H7 (cell line): ENCODE data around the gene PAM16. TPM values are rescaled to one million over a fixed set of nuclear protein-coding genes. Genes with fewer than 3 reads are reported as not detected.

Experiments
- DNase-seq: peaks from one replicate; pipeline ENCODE4 v3.0.0; 2012
- H3K27me3 ChIP-seq: 2 replicates; pipeline ENCODE4 v1.6.0; 2011; ENCODE audit warnings: mild to moderate bottlenecking, low read length; ENCODE audit not compliant: control insufficient read depth, insufficient read depth
- H3K36me3 ChIP-seq: replicated peaks from 2 replicates; pipeline ENCODE4 v1.5.1; 2011; ENCODE audit warnings: low read length; ENCODE audit not compliant: control insufficient read depth, insufficient read depth
- H3K4me3 ChIP-seq: 2 replicates; pipeline ENCODE4 v1.5.1; 2011; ENCODE audit warnings: low read depth, mild to moderate bottlenecking, control low read depth, low read length, moderate library complexity; ENCODE audit not compliant: insufficient read depth
- total RNA-seq: library from RNA; depleted of rRNA; stranded (reverse); fragments of >200 nt; shearing (Covaris generic); gene quantifications from 2 replicates; pipeline ENCODE4 v1.2.3, GENCODE V29; 2014

The PAM16 gene
- total RNA-seq, 1 experiment from 2014 or later: 115 TPM

DNA sequence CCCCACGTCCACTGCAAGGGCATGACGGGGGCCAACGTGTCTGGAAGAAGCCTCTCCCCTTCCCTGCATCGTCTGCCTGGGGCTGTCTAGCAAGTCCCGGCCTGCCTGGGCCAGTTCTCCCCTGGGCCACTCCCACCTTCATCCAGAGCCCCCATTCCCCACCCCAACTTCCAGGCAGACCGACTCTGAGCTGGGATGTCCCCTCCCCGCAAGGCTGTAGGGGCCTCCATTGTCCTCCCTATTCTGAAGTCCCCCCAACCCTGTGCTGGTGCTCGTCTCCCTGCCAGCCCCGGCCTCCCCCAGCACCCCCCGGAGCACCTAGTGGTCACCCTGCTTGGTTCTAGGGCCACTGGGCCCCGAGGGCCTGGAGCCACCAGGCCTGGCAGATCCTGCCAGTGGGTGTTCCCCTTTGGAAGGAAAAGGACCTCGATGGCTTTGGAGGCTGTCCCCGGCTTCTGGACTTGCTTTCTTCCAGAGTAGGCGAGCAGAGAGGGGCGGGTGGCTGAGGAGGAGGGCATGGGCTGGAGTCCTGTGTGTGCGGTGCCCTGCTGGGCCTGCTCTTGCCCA is 30.5 kb downstream of the PAM16 start:
- Histone ChIP-seq H3K4me3 (no peak overlapping the region), H3K36me3 (no peaks in the 10 kb centered on the region), H3K27me3 (no peaks in the 10 kb centered on the region)
- DNase-seq: no peak

DNA sequence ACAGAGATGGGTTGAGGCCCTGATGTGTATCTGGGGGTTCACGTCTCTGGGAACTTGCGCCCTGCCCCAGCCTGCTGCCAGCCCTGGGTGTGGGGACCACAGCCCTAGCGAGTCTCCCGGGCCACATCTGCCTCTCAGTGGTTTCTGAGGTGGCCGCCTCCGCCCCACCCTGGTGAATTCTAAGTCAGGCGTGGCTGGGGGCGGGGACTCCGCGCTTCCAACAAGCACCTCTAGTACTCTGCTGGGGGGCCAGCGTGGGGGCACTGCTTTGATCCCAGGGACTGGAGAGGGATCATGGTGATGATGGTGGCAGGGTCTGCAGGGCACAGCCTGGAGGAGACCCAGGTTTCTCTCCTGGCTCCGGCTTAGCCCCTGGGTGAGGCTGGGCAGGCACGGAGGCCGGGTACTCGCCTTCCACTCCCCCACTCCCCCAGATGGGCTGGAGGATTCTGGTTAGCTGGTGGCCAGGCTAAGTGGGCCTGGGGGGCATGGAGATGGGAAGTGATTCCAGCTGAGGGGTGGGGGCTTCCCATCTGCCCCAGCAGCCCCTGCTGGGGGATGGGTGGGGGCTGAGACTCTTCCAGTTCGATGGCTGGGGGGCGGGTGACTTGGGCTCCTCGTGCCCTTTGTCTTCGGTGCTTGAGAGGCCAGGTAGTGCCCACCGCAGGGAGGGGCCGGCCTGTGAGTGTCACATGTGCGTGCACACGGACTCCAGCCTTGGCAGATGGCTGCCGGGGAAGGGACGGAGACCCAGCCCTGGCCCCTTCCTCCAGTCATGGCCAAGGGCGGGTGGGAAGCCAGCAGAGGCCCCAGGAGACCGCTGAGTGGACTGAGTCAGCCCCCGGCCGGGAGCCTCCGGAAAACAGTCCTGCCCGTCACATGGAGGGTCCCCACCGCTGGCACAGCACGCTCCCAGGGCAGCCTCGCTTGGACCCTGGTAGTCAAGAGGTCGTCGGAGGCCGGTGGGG is 31.4 kb downstream of the PAM16 start:
- Histone ChIP-seq H3K36me3 (no peaks in the 10 kb centered on the region), H3K27me3 (peaks cover 4% of the 10 kb centered on the region), H3K4me3 (no peak overlapping the region)
- no peak for DNase-seq

DNA sequence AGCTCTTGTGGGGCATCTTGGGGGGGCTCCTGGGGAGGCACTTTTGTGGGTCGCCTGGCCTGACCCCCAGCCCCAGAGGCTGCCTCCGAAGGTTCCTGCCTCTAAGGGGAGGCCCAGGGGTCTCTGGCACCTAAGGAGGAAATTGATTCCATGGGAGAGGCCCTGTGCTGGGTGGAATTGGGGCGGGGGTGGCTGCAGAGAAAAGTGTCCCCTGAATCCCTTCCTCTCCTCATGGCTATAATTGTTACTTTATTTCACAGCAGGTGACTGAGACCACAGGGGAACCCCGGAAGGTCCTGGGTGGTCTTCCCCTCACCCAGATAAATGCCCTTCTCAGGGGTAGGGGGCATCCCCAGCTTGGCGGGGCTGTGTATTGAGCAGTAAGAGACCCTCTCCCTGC is 32.2 kb downstream of the PAM16 start:
- no peak for DNase-seq
- Histone ChIP-seq H3K36me3 (no peaks in the 10 kb centered on the region), H3K27me3 (peaks cover 12% of the 10 kb centered on the region), H3K4me3 (no peak overlapping the region)

DNA sequence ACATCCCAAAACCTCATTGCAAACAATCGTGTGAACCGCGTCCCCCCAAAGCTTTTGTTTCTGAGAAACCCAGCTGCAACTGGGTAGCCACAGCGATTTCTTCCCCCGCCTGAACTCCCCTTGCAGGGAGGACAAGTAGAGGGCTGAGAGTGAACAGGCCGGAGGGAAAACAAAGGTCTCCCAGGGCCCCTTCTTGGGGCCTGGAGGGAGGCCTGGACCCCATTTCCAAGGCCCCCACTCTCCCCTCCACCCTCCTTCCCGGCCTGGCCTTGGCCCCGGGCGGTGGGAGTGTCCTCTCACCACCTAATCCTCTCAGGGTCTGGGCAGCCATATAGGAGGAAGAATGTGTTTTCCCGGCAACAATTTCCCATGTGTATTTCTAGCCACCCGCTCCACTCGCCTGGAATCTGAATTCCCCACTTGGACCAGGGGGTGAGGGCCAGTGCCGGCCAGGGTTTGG is 32.6 kb downstream of the PAM16 start:
- Histone ChIP-seq H3K27me3 (peaks cover 13% of the 10 kb centered on the region), H3K4me3 (no peak overlapping the region), H3K36me3 (no peaks in the 10 kb centered on the region)
- no peak for DNase-seq

DNA sequence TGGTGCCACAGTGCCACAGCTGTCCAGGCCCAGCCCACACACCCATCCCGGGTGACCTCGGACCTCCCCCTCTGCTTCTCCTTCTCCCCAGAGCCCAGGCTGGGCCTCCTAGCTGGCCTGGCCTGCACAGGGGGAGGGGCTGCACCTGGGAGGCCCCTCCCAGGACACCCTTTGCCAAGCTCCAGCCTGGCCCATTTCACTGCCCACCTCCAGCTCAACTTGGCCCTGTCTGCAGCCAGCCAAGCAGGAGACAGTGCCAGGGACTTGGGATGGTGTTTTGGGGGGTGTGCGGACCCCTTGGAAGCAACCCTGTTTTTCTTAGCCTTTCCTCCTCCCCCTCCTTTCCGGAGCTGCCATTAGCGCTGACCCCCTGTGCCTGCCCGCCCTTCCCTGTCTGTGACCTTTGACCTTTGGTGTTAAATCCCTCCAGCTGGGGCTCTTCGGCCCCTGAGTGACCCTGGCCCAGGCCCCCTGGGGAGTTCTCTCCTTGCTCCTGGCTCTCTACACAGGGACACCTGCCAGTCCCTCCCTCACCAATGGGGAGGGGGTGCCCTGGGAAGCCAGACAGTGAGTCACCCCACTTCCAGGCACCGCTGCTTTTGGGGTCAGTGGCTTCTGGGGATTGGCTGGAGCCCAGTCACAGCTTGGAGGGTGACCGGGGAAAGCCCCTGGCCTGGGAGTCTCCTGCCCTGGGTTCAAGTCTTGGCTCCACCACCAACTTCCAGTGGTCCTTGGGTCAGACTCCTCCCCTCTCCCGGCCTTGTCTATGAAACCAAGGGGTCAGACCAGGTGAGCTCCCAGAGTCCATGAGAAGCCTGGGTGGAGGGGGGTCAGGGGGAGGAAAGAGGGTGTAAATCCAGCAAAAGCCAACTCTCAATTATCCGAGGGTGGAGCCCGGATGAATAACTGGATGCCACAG is 33.3 kb downstream of the PAM16 start:
- Histone ChIP-seq H3K4me3 (no peak overlapping the region), H3K27me3 (peaks cover 13% of the 10 kb centered on the region), H3K36me3 (no peaks in the 10 kb centered on the region)
- no peak for DNase-seq

DNA sequence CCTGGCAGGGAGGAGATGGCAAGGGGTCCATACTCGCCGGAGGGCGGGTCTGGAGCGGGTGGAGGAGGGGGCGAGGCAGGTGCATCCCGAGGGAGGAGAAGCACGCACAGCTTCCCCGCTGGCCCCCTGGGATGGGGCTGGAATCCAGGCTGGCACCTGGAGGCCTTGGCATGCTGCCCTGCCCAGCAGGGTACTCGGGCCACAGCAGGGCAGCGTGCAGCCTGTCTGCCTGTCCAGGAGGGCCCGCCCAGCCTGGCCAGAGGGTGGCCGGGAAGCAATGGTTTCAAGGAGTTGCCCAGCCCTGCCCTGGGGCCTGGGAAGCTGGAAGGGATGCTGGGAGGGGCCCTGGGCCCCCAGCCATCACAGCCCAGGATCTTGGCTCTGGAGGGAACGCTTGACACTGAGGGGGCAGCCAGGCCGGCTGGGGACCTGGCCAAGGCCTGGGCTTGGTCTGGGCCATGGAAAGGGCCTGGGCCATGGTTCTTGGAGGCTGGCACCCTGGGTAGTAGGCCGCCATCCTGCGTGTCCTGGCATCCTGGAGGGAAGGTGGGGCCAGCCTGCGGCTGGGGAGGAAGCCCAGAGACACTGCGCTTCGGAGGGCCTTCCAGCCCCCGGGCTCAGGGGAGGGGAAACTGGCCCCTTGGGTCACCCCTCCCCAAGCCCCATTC is 34.1 kb downstream of the PAM16 start:
- Histone ChIP-seq H3K4me3 (peak overlapping the region; percentile 67), H3K36me3 (no peaks in the 10 kb centered on the region)
- peak; percentile 85 for DNase-seq

DNA sequence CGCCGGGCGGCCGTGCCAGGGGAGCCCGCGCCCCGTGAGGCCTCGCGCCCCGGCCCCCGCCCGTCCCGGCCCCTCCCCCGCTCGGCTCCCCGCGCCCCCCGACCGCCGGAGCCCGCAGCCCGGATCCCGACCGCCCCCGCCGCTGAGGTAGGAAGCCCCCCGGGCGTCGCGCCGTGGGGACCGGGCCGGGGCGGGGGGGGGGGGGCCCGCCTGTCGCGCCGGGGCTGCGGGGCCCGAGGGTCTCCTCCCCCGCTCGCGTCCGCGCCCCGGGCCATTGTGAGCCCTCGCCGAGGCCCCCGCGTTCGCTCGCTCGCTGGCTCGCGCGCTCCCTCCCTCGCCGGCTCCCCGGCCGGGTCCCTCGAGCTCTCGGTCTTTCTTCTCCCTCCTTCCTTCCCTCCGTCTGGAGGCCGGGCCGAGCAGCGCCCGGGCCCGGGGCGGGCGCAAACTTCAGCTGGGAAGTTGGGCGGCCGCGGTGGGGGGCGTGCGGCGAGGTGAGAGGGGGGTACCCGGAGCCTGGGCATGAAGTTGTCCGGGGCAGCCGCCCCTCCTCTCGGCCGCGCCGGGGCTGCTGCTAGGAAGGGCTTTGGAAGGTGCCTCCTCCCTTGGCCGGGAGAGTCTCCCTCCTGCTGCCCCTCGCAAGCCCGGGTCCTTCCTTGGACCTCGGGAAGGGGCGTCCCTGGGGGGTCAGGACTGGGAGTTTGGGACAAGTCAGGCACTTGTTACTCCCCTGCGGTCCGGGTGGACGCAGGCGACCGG is 34.8 kb downstream of the PAM16 start:
- peak overlapping the region; percentile 67 for H3K4me3 ChIP-seq
- H3K27me3 ChIP-seq: peaks cover 13% of the 10 kb centered on the region
- H3K36me3 ChIP-seq: no peaks in the 10 kb centered on the region
- DNase-seq: peak; percentile 88

More for the DNA sequence above, 34.1 kb downstream of the PAM16 start:
- H3K27me3 ChIP-seq: peaks cover 13% of the 10 kb centered on the region

DNA sequence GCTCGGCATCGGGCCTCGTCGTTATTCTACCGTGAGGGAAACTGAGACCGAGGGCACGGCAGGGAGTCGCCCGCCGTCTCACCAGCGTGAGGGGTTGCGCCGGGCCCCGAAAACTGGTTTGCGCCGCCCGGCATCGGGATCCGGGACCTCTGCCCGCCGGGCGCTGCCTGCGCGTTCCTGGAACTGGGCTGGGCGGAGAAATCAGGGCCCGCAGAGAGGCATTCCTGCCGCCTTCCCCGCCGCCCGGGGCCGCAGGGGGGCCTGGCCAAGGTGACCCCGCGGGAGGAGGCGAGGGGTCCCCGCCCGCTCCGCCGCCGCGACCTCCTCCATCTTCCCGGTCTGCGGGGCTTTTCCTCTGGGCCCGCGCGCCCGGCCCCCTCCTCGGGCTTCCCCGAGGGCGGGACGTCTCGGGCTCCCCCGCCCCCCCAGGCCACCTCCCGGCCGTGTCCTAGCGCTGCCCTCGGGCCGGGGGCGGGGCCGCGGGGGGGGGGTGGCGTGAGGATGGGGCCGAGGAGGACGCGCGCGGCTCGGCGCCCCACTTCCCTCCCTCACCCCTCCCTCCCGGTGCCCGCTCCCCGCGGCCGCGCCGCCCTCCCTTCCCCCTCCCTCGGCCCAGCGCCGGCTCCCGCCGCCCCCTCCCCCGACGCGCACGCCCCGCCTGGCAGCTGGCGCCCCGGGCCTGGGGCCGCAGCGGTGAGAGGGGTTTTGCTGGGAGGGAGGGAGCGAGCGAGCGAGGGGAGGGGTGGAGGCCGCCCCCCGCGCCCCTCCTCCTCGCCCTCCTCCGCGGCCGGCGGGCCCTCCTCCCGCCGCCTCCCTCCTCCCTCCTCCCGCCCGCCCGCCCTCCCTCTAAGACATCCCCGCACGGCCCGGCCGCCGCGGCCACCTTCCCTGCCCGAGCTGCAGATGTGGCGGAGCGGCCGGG is 35.7 kb downstream of the PAM16 start, which contains the start of gene GLIS2:
Gene GLIS2 (plus strand): TSS at position 882 of the 922 bp plus-strand sequence. CDS start 16,214 bp downstream, outside the sequence.
- no peaks in the 10 kb centered on the region for H3K36me3 ChIP-seq
- peak; percentile 98 for DNase-seq
- H3K4me3 ChIP-seq: peak within 1 kb of the TSS; percentile 67
- H3K27me3 ChIP-seq: peaks cover 13% of the 10 kb centered on the region

DNA sequence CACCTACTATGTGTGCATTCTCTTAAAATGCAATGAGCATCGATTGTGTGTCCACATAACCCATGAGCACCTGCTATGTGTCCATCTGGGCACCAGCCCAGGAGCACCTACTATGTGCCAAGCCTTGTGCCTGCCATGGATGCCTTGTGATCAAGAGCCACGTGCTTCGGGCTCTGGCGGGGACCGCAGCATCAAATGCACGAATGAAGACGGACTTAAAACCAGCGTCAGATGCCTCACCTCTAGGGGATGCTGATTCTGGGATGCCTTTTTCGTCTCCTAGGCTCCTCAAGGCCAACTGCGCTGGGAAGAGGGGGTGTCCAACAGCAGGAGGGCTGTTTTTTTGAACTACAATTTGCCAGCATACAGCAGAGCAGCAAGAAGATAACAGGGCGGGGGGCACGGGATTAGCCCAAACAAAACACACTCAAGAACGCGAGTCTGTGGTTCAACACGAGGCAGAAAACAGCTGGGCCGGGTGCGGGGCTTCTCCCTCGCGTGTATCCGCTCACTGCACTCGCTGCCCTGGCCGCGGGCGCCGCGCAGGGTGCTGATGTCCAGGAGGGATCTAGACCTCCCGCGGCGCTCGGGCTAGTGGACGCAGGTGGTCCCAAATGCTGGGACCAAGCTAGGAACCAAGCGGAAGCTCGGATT is 36.5 kb downstream of the PAM16 start:
- H3K4me3 ChIP-seq: peak overlapping the region; percentile 67
- peak; percentile 76 for DNase-seq
- H3K27me3 ChIP-seq: peaks cover 13% of the 10 kb centered on the region
- no peaks in the 10 kb centered on the region for H3K36me3 ChIP-seq

DNA sequence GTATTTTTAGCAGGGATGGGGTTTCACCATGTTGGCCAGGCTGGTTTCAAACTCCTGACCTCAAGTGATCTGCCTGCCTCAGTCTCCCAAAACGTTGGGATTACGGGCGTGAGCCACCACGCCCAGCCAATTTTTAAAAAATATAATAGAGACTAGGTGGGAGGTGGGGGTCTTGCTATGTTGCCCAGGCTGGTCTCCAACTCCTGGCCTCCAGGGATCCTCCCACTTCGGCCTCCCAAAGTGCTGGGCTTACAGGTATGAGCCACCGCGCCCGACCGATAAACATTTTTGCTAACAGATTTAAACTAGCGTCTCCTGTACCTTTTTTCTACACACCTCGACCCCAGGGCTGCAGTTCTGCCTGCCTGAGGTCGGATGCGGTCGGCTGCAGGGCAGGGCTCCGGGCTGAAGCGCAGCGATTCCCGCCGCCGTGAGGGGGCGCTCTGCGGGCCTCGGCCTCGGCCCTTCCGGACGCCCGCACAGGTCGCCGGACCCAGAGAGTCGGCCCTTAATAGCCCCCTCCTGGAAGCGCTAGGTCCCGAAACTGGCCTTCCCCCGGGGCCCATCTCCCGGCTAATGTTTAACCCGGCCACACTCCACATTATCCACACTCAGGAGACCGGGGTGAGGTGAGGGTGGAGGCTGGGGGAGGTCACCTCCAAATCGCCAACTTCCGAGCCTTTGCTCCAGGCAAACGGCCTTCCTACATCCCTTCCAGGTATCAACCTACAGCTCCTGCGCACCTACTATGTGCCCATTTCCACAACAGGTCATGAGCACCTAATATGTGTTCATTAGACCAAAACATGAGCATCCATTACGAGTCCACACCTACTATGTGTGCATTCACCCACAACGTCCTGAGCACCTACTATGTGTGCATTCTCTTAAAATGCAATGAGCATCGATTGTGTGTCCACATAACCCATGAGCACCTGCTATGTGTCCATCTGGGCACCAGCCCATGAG is 37.3 kb downstream of the PAM16 start:
- no peaks in the 10 kb centered on the region for H3K36me3 ChIP-seq
- peaks cover 13% of the 10 kb centered on the region for H3K27me3 ChIP-seq
- DNase-seq: peak; percentile 96
- H3K4me3 ChIP-seq: no peak overlapping the region; the same call in 1 of the 2 replicates

DNA sequence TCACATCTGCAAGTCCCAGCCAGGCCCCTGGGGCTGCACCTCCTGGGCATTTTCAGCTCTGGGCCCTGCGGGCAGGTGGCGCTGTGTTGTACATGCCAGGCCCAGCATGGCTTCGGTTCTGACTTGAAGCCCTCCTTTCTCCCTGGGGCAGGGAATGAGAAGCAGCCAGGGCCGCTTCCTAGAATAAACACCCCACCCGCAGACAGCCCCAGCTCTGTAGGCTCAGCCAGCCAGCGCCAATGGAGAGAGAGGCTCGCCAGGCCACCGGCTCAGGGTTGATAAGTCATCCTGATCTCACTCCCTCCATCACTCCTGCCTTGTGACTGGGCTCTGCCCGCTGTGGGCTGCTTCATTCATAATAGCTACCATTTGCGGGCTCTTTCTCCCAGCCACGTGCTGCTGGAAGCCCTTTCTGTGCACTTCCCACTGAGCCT is 41.3 kb downstream of the PAM16 start:
- DNase-seq: peak; percentile 93
- H3K36me3 ChIP-seq: peaks cover 5% of the 10 kb centered on the region; the same call in 1 of the 2 replicates
- H3K27me3 ChIP-seq: peaks cover 10% of the 10 kb centered on the region
- H3K4me3 ChIP-seq: no peak overlapping the region
